ENCODE results near the gene ZNF689. TPM values are rescaled to one million over a fixed set of nuclear protein-coding genes. Genes with fewer than 3 reads are reported as not detected.
"Not testable (repeated sequence)": the region's sequence is repeated elsewhere in the genome, so short reads cannot be mapped to it uniquely, and the experiment has no call there.

Gene ZNF689
- total RNA-seq, 1 donor from 2014 or later: 4.8 TPM

DNA sequence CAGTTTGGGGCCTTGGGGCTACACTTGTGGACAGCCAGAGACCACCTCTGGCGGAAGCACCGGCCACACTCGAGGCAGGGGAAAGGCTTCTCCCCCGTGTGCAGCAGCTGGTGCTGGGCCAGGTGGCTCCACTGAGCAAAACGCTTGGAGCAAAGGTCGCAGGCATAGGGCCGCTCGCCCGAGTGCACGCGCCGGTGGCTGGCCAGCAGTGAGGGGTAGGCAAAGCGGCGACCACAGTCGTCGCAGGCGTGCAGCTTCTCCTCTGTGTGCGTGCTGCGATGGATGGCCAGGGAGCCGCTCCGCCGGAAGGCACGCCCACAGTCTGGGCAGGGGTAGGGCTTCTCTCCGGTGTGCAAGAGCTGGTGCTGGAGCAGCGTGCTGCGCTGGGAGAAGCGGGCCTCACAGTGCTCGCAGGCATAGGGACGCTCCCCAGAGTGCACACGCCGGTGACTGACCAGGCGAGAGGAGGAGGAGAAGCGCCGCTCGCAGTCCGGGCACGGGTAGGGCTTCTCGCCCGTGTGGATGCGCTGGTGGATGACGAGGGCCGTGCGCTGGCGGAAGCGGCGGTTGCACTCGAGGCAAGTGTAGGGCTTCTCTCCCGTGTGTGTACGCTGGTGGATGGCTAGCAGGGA is 5.8 kb downstream of the ZNF689 start:
- intact Hi-C loops (cut with micrococcal nuclease): no loop called here
- DNase-seq (peak; percentile 36), ATAC-seq (no peak)

DNA sequence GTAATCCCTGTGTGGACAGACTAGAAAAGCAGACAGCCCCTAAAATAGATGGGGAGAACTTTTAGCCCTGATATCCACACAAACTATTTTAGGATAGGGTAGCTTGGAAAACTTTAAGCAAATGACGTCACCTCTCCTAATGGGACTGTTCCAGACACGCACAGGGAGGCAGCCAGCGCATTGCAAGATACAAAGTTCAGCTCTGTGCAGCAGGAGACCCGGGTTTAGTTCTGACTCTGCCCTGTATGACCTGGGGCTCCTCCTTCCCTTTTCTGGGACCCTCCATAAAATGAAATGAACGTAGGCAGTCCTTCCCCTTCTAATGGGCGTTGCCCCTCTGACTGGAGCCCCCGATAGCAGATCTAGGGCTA is 6.3 kb downstream of the ZNF689 start:
- ATAC-seq (peak; percentile 77), DNase-seq (no peak)
- intact Hi-C loops (cut with micrococcal nuclease): no loop called here

DNA sequence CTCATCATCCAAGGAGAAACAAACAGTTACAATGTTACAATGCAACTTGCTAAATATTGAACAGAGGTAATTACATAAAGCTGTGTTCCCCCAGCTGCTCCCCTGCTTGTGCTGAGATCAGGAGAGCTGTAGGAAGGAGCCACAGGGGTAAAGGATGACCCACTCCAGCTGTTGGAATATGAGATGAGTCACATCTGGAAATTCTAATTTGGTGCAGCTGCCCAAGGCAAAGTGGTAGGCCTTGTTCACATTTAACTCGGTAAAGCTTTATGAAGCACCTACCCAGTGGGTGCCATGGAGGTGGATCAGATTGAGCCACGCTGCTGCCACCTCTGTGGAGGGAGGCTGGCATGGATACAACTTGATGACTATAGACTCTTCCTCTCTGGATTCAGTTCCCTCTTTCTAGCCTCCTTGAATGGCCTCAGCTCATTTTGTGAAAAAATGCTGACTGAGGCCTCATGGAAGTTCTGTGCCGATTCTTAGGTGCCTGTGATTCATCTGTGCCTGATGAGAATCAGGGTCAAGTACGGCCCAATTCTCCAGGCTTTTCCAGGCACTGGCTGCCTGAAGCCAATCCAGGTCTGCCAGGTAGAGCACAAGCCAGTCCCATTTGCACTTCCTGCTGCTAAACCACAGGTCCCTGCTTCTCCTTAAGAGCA is 7.4 kb downstream of the ZNF689 start:
- intact Hi-C loops (cut with micrococcal nuclease): no loop called here
- ATAC-seq (peak; percentile 24), DNase-seq (no peak)

DNA sequence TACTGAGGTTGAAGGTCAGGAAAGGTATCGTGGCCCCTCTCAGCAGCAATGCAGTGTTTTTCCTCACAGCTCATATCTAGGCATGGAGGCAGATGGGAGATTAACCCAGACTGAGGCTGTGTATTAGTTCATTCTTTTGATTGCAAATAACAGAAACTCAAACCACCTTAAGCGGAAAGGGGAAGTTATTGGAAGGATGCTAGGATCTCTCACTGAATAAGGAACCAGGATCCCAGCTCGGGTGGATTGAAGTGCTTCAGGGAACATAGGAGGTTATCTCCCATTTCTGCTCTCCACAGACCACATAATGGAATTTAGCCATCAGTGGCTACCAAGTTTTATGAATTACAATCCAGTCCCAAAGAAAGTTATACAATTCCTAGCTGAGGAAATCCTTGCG is 8.2 kb downstream of the ZNF689 start:
- no peak for ATAC-seq
- intact Hi-C loops (cut with micrococcal nuclease): no loop called here
- DNase-seq: no peak

DNA sequence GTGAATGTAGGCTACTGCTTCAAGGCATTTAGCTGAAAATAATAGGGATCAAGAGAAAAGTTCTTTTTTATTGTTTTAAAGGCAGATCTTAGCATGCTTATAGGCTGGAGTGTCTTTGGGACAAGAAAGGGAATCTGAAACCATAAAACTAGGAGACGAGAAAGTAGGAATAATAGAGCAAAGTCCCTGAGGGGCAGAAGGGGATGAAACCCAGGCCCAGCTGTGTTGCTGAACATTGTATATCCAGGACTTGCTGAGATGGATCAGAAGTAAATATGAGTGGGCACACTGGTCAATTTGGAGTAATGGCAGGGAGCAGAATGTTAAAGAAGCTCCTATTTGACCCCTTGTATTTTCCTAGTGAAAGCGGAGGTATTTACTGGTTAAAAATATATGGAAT is 9.3 kb downstream of the ZNF689 start:
- ATAC-seq (no peak), DNase-seq (no peak)
- intact Hi-C loops (cut with micrococcal nuclease): no loop called here

DNA sequence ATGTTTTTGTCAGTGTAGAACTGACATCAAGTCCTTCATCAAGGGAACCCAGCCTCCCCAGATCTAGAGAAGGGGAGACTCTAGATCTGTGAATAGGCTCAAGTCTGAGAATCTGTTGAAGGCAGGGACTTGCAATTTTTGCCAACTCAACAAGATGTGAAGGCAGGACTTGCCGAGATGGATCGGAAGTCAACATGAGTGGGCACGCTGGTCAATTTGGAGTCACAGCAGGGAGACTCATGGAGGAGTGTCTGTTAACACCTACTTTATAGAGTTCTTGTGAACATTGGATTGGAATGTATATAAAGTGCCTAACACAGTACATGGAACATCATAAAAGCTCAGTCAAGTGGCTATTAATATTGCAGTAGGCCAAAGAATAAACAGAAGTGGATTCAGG is 10.0 kb downstream of the ZNF689 start:
- DNase-seq (no peak), ATAC-seq (no peak)
- intact Hi-C loops (cut with micrococcal nuclease): no loop called here

DNA sequence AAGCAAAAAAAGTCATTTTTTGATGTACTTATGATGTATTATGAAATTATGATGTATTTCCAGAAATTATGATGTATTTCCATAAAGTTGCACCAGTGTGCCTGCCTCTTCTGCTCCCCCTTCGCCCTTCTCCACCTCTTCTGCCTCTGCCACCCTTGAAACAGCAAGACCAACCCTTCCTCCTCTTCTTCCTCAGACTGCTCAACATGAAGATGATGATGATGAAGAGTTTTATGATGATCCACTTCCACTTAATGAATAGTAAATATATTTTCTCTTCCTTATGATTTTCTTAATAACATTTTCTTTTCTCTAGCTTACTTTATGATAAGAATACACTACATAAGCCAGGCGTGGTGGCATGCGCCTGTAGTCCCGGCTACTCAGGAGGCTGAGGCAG is 17.3 kb downstream of the ZNF689 start:
- DNase-seq: no peak
- ATAC-seq: no peak
- intact Hi-C loops (cut with micrococcal nuclease): no loop called here

DNA sequence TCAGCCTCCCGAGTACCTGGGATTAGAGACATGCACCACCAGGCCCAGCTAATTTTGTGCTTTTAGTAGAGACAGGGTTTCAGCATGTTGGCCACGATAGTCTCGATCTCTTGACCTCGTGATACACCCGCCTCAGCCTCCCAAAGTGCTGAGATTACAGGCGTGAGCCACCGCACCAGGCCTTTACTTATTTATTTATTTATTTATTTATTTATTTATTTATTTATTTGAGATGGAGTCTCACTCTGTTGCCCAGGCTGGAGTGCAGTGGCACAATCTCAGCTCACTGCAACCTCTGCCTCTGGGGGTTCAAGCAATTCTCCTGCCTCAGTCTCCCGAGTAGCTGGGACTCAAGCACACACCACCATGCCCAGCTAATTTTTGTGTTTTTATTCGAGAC is 19.3 kb downstream of the ZNF689 start:
- DNase-seq; intact Hi-C loops (cut with micrococcal nuclease); ATAC-seq: not testable (repeated sequence)

DNA sequence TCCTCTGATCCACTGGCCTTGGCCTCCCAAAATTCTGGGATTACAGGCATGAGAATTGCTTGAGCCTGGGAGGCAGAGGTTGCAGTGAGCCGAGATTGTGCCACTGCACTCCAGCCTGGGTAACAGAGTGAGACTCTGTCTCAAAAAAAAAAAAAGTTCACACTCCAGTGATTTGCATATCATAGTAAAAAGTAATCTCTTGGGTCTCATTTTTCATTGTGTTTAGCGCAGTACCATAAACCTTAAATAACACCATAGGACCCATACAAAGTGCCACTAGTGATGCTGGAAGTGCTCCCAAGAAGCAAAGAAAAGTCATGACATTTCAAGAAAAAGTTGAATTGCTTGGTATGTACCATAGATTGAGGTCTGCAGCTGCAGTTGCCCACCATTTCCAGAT is 20.6 kb downstream of the ZNF689 start:
- ATAC-seq; intact Hi-C loops (cut with micrococcal nuclease); DNase-seq: not testable (repeated sequence)

DNA sequence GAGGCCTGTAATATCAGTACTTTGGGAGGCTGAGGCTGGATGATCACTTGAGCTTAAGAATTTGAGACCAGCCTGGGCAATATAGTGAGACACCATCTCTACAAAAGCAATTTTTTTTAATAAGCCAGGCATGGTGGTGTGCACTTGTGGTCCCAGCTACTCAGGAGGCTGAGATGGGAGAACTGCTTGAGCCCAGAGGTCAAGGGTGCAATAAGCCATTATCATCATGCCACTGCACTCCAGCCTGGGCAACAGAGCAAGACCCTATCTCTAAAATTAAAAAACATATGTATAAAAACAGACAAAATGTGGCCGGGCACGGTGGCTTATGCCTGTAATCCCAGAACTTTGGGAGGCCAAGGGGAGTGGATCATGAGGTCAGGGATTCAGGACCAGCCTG is 21.5 kb downstream of the ZNF689 start:
- intact Hi-C loops (cut with micrococcal nuclease): no loop called here
- ATAC-seq: no peak
- no peak for DNase-seq

DNA sequence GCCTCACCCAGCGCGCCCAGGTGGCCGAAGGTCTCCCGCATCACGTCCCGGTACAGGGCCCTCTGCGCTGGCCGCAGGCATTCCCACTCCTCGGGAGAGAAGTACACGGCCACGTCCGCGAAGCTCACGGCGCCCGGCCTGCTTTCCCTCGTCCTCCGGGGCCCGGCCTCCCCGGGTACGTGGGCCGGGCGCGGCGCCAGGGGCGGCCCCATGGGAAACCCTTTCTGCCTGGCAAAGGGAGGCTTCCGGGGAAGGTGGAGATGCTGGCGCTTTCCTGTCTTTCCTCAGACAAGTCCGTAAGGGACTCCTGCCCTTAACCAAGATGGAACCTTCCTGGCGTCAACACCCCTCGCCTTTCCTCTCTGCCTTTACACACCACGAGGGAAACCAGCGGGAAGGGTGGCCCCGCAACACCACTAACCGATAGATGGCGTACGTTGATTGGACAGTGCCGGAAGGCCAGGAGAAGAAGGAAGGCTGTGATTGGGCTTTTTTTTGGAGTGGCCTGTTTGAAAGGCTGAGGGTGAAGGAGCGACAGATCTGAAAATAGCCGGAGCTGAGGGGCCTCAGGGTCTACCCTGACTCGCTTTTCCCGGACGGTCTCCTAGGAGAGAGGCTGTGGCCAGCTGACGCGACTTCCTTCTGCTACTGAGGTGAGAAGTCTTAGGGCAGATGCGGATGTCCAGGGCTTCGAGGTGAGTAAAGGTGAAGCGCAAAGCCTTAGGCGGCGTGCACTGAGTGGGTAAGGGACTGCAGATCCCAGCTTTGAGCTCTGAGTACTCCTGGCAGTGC is 24.6 kb downstream of the ZNF689 start, which contains the start of gene ZNF785:
Gene ZNF785, minus strand, starts transcription at position 298 of the 792 bp plus-strand sequence. Its CDS starts 86 bp downstream, at position 212.
- ATAC-seq: peak; percentile 99
- intact Hi-C loops (cut with micrococcal nuclease): no loop called here
- DNase-seq: peak; percentile 94

DNA sequence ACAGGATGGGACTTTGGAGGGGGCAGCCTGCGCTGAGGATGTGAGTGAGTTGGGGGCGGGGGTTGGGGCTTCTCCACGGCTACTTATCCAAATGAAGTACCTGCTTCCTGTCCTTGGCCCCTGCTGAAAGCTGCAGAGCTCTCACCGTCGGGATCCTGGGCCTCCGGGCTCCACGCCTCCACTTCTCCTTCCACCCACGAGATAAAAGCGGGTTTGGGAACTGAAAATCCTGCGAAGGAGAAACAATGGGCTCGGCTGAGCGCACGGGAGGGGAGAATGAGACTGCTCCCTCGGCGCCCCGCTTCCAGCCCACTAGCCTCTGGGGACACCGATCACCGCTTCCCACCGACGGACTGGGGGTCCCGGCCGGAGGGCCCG is 25.2 kb downstream of the ZNF689 start:
- intact Hi-C loops (cut with micrococcal nuclease): no loop called here
- DNase-seq (no peak), ATAC-seq (no peak)

DNA sequence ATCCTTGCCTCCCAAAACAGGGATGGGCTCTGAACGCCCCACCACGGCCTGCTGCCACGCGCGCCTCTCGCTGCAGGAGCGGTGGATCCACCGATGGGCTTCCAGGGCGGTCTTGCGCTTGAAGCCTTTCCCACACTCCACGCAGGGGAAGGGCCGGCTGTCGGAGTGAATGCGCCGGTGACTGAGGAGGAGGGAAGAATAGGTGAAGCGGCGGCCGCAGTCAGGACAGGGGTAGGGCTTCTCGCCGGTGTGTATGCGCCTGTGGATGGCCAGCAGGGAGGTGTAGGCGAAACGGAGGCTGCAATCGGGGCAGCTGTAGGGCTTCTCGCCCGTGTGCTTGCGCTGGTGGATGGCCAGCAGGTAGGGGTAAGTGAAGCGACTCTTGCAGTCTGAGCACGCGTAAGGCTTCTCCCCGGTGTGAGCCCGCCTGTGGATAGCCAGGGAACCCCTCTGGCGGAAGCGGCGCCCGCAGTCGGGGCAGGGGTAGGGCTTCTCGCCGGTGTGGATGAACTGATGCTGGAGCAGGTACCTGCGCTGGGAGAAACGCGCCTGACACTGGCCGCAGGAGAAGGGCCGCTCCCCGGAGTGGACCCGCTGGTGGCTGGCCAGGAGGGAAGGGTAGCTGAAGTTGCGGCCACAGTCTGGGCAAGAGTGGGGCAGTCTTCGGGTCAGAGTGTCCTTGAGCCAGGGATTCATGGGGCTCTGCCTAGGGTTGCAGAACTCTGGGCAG is 27.4 kb downstream of the ZNF689 start:
- DNase-seq: no peak
- ATAC-seq: no peak
- intact Hi-C loops (cut with micrococcal nuclease): no loop called here

DNA sequence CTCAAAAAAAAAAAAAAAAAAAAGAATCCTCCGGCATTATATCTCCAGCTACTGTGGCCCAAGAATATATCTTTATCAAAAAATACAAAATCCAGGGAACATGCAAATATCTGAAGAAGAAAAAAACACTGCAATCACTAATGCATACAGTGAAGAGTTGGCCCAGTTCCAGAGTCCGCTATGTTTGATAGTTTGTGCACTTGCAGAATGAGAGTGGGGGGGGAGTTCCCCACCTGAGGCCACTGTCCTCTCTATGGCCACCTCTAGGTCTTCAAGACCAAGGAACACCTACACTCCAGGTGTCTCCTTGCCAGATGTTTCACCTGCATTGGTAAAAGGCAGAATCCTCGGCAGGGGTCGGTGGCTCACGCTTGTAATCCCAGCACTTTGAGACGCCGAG is 28.7 kb downstream of the ZNF689 start:
- DNase-seq: no peak
- intact Hi-C loops (cut with micrococcal nuclease): no loop called here
- ATAC-seq: no peak

DNA sequence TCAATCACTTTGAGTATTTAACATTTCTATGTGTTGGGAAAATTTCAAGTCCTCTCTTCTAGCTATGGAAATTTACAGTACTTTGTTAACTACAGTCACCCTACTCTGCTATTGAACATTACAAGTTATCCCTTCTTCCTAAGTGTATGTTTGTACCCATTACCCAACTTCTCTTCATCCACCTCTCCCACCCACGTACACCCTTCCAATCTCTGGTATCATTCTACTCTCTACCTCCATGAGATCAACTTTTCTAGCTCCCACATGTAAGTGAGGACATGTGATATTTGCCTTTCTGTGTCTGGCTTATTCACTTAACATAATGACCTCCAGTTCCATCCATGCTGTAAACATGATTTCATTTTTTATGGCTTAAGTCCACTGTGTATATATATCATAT is 35.5 kb downstream of the ZNF689 start:
- no peak for ATAC-seq
- DNase-seq: no peak
- intact Hi-C loops (cut with micrococcal nuclease): no loop called here

DNA sequence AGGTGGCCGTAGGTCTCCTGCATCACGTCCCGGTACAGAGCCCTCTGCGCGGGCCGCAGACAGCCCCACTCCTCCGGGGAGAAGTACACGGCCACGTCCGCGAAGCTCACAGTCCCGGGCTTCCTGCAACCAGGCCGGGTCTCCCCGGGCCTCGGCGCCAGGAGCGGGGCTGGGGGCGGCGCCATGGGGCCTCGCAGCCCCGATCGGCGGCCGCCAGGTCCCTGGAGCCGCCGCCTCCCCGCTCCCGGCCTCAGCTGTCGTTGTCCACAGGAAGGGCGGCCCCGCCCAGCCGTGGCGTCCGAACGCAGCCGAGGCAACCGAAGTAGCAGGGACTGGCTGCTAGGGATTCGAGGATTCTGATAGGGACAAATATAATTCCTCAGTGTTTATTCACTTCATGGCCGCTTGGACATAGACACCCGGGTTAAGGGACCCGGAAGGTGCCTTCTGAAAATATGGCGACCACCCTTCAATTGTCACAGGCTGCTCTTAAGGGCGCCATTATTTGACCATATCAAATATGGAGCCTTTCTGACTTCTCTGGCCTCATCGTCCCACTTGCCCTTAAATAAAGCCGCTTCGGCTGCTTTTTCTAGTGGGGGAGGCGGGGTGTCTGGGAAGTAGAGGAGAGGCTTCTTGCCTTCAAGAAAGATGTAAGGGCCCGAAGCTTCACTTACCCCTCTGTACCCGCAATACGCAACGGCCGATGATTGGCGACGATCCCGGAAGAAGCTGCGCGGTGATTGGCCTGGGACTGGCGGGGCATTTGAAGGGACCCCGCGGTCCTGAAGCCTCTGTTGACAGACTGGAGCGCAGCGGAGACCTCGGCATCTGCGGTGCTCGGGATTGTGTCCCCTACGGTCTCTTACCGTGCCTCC is 38.5 kb downstream of the ZNF689 start, which contains the start of gene ZNF688:
Gene ZNF688, minus strand, starts transcription at position 270 of the 878 bp plus-strand sequence. Its CDS starts 85 bp downstream, at position 185.
- ATAC-seq (peak; percentile 90), DNase-seq (peak; percentile 94)
- intact Hi-C loops (cut with micrococcal nuclease): no loop called here

DNA sequence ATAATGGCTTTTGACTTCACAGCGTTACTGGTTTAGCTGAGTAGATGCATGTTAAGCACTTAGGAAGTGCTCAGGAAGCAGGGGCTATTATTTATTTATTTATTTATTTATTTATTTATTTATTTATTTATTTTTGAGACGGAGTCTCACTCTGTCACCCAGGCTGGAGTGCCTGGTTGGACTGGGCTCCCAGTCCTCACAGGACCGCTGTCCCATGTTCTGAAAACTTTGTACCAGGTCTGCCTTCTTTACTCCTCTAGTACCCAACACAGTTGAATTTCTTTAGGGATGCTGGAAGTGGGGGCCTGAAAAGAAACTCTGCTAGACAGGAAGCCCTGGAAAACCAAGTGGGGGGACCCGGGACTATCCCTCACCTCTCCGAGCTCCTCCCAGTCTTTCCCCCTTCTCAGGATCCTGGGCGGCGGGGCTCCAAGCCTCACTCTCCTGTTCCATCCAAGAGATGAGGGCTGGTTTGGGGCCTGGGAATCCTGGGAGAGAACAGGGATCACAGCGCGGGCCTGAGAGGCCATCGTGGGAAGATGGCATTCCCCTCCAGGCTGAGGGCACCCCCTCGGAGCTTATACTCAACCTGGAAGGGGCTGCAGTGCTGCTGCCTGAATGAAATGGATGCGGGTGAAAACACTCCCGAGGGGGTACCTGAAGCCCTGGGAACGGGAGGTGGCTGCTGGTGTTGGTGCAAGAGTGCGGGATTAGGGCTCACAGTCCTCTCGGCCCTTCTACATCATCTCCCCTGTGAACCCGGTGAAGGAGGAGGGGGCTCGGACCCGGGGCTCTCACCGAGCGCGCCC is 39.3 kb downstream of the ZNF689 start:
- peak; percentile 42 for DNase-seq
- peak; percentile 30 for ATAC-seq
- intact Hi-C loops (cut with micrococcal nuclease): no loop called here

Data from left ventricle myocardium superior (tissue), 1 donor.